HEK293 (cell line): ENCODE measurements around the gene SORBS2.

Source experiments
- CTCF ChIA-PET: fragments of 350-600 bp; formaldehyde crosslinking; extraction: SDS; loops from one replicate; lab custom pipeline; 2021; ENCODE audit warnings: antibody characterized with exemption; lab: Yijun Ruan, JAX
- POLR2A ChIA-PET: fragments of 300-600 bp; formaldehyde crosslinking; extraction: SDS; loops from one replicate; lab custom pipeline; 2020; ENCODE audit warnings: antibody characterized with exemption, inconsistent platforms; lab: Yijun Ruan, JAX
- H3K27ac ChIP-seq: fragments of 200-500 bp; sonication (Bioruptor generic); 2 replicates; pipeline ENCODE4 v1.5.1; 2014; ENCODE audit warnings: low read depth, low read length, control low read depth, inconsistent platforms; ENCODE audit errors: extremely low read depth
- H3K36me3 ChIP-seq, 2 experiments: fragments of 200-500 bp in 1 of 2; sonication (Bioruptor generic) in 1 of 2; 1 replicate in 1 of 2; 2 replicates in 1 of 2; pipeline ENCODE4 v1.5.1; 2014 to 2017; ENCODE audit warnings: inconsistent platforms in 2 of 2, low read length in 2 of 2; ENCODE audit not compliant: control insufficient read depth in 2 of 2, insufficient read depth in 1 of 2
- H3K4me1 ChIP-seq: fragments of 200-500 bp; sonication (Bioruptor generic); 2 replicates; pipeline ENCODE4 v1.5.1; 2014; ENCODE audit warnings: mild to moderate bottlenecking, low read length, inconsistent platforms; ENCODE audit not compliant: control insufficient read depth, insufficient read depth
- H3K4me3 ChIP-seq: 2 replicates; pipeline ENCODE4 v1.5.1; 2011; ENCODE audit warnings: low read depth, mild to moderate bottlenecking, control low read depth, low read length, moderate library complexity
- H3K9me3 ChIP-seq: fragments of 200-500 bp; sonication (Bioruptor generic); 2 replicates; pipeline ENCODE4 v1.5.1; 2014; ENCODE audit warnings: low read depth, low read length, inconsistent platforms; ENCODE audit not compliant: control insufficient read depth, insufficient read depth
- BCL6B ChIP-seq: fragments of 450-650 bp; formaldehyde crosslinking; IDR thresholded peaks from 2 replicates; pipeline ENCODE4 v1.5.1; 2017; ENCODE audit warnings: missing biosample characterization, missing genetic modification characterization
- GLI4 ChIP-seq: fragments of 450-650 bp; formaldehyde crosslinking; IDR thresholded peaks from 2 replicates; pipeline ENCODE4 v1.5.1; 2016; ENCODE audit warnings: missing biosample characterization, missing genetic modification characterization
- KLF10 ChIP-seq: fragments of 450-650 bp; IDR thresholded peaks from 2 replicates; pipeline ENCODE4 v1.5.1; 2018; ENCODE audit warnings: missing biosample characterization, mild to moderate bottlenecking, missing genetic modification characterization
- PBX3 ChIP-seq: sonication (generic); formaldehyde crosslinking; IDR thresholded peaks from 2 replicates; pipeline ENCODE4 v1.8.1; 2022; ENCODE audit warnings: mild to moderate bottlenecking, moderate library complexity, missing genetic modification reagents
- PRDM1 ChIP-seq: fragments of 450-650 bp; formaldehyde crosslinking; IDR thresholded peaks from 2 replicates; pipeline ENCODE4; 2016; ENCODE audit warnings: missing biosample characterization, missing genetic modification characterization
- PRDM10 ChIP-seq: fragments of 450-650 bp; formaldehyde crosslinking; IDR thresholded peaks from 2 replicates; pipeline ENCODE4 v1.5.1; 2016; ENCODE audit warnings: missing biosample characterization, missing genetic modification characterization
- SALL2 ChIP-seq: fragments of 450-650 bp; formaldehyde crosslinking; IDR thresholded peaks from 2 replicates; pipeline ENCODE4 v1.5.0; 2017; ENCODE audit warnings: missing biosample characterization, mild to moderate bottlenecking, missing genetic modification characterization, borderline replicate concordance
- SP2 ChIP-seq: fragments of 450-650 bp; formaldehyde crosslinking; IDR thresholded peaks from 2 replicates; pipeline ENCODE4 v1.5.1; 2016; ENCODE audit warnings: missing biosample characterization, missing genetic modification characterization
- ZBTB11 ChIP-seq: fragments of 450-650 bp; formaldehyde crosslinking; conservative IDR thresholded peaks from 2 replicates; pipeline ENCODE4 v1.5.1; 2016; ENCODE audit warnings: low read depth, missing biosample characterization, missing genetic modification characterization
- ZFP3 ChIP-seq: fragments of 450-650 bp; formaldehyde crosslinking; IDR thresholded peaks from 2 replicates; pipeline ENCODE4 v1.5.1; 2016; ENCODE audit warnings: low read depth, missing biosample characterization, missing genetic modification characterization
- ZNF140 ChIP-seq: fragments of 450-650 bp; formaldehyde crosslinking; IDR thresholded peaks from 2 replicates; pipeline ENCODE4 v1.5.1; 2016; ENCODE audit warnings: missing biosample characterization, missing genetic modification characterization
- ZNF175 ChIP-seq: fragments of 450-650 bp; formaldehyde crosslinking; IDR thresholded peaks from 2 replicates; pipeline ENCODE4 v1.5.1; 2016; ENCODE audit warnings: missing biosample characterization, missing genetic modification characterization
- ZNF2 ChIP-seq: fragments of 450-650 bp; formaldehyde crosslinking; IDR thresholded peaks from 2 replicates; pipeline ENCODE4 v1.5.1; 2016; ENCODE audit warnings: missing biosample characterization, missing genetic modification characterization
- ZNF223 ChIP-seq: fragments of 450-650 bp; formaldehyde crosslinking; IDR thresholded peaks from 2 replicates; pipeline ENCODE4 v1.5.1; 2016; ENCODE audit warnings: missing biosample characterization, missing genetic modification characterization
- ZNF433 ChIP-seq: fragments of 450-650 bp; formaldehyde crosslinking; IDR thresholded peaks from 2 replicates; pipeline ENCODE4 v1.5.1; 2016; ENCODE audit warnings: missing biosample characterization, missing genetic modification characterization, low read depth
- ZNF488 ChIP-seq: fragments of 450-650 bp; formaldehyde crosslinking; IDR thresholded peaks from 2 replicates; pipeline ENCODE4 v1.5.1; 2016; ENCODE audit warnings: missing biosample characterization, missing genetic modification characterization
- ZNF513 ChIP-seq: fragments of 450-650 bp; IDR thresholded peaks from 2 replicates; pipeline ENCODE4 v1.5.1; 2018; ENCODE audit warnings: missing biosample characterization, missing genetic modification characterization
- ZNF544 ChIP-seq: fragments of 450-650 bp; formaldehyde crosslinking; IDR thresholded peaks from 2 replicates; pipeline ENCODE4 v1.5.0; 2017; ENCODE audit warnings: missing biosample characterization, missing genetic modification characterization
- ZNF629 ChIP-seq: fragments of 450-650 bp; formaldehyde crosslinking; IDR thresholded peaks from 2 replicates; pipeline ENCODE4 v1.5.1; 2017; ENCODE audit warnings: missing biosample characterization, missing genetic modification characterization
- ZNF664 ChIP-seq: fragments of 450-650 bp; formaldehyde crosslinking; IDR thresholded peaks from 2 replicates; pipeline ENCODE4 v1.5.1; 2016; ENCODE audit warnings: missing biosample characterization, missing genetic modification characterization
- ZNF785 ChIP-seq: fragments of 450-650 bp; formaldehyde crosslinking; IDR thresholded peaks from 2 replicates; pipeline ENCODE4 v1.5.1; 2016; ENCODE audit warnings: missing biosample characterization, missing genetic modification characterization
- ZSCAN16 ChIP-seq: fragments of 450-650 bp; formaldehyde crosslinking; IDR thresholded peaks from 2 replicates; pipeline ENCODE4 v1.5.1; 2016; ENCODE audit warnings: missing biosample characterization, missing genetic modification characterization
- ZSCAN4 ChIP-seq: fragments of 450-650 bp; formaldehyde crosslinking; IDR thresholded peaks from 2 replicates; pipeline ENCODE4 v1.5.1; 2017; ENCODE audit warnings: missing biosample characterization, missing genetic modification characterization

The SORBS2 gene

GRCh38 chr4:185672618-185673017, 139.4 kb downstream of the SORBS2 start:
- CTCF ChIA-PET = interaction anchor here (0.7 kb wide), 1 partner anchor 30 kb away, joined by 4 read pairs; no protein-coding TSS in a partner anchor
- no peak overlapping the region for H3K4me3 ChIP-seq
- POLR2A ChIA-PET = no interaction called here
- no peak overlapping the region for H3K27ac ChIP-seq
- H3K36me3 ChIP-seq = no peaks in the 10 kb centered on the region
- TF ChIP-seq ZNF513 (tag by site-specific recombination) (no peak), ZFP3 (tag by site-specific recombination) (no peak), ZNF140 (no peak), ZNF544 (no peak), ZNF664 (no peak), PRDM10 (tag by site-specific recombination) (no peak), ZNF175 (no peak), GLI4 (tag by site-specific recombination) (no peak), PRDM1 (tag by site-specific recombination) (no peak), BCL6B (tag by site-specific recombination) (no peak), ZSCAN16 (tag by site-specific recombination) (no peak), SP2 (tag by site-specific recombination) (no peak), ZNF629 (tag by site-specific recombination) (no peak), ZNF433 (tag by site-specific recombination) (no peak), ZNF223 (no peak), ZNF2 (no peak), PBX3 (CRISPR knock-in tag) (no peak)
- no peaks in the 10 kb centered on the region for H3K4me1 ChIP-seq
- no peaks in the 10 kb centered on the region for H3K9me3 ChIP-seq

GRCh38 chr4:185672151-185672550, 139.8 kb downstream of the SORBS2 start:
- H3K36me3 ChIP-seq = no peaks in the 10 kb centered on the region
- POLR2A ChIA-PET = no interaction called here
- no peaks in the 10 kb centered on the region for H3K9me3 ChIP-seq
- H3K4me3 ChIP-seq = no peak overlapping the region
- H3K4me1 ChIP-seq = no peaks in the 10 kb centered on the region
- CTCF ChIA-PET = interaction anchor here (0.7 kb wide), 1 partner anchor 30 kb away, joined by 4 read pairs; no protein-coding TSS in a partner anchor
- TF ChIP-seq ZSCAN4 (tag by site-specific recombination) (no peak), PRDM1 (tag by site-specific recombination) (no peak), ZNF785 (tag by site-specific recombination) (no peak), ZNF488 (no peak), ZBTB11 (tag by site-specific recombination) (no peak), KLF10 (tag by site-specific recombination) (no peak), SALL2 (tag by site-specific recombination) (no peak)
- no peak overlapping the region for H3K27ac ChIP-seq
